Measurements from ENCODE around the gene TNKS2.
A peak's percentile ranks its signal among the peaks of the same experiment; 100 is the strongest.

Gene TNKS2

GRCh38 chr10:91875156-91875555, 76.9 kb downstream of the TNKS2 start:
- Histone ChIP-seq H3K4me3 (ENCODE audit: insufficient read depth in 1 of 2, low read depth in 1 of 2, low read length in 2 of 2) (no peak overlapping the region), H2BK12ac (ENCODE audit: low read length in 2 of 2) (no peak overlapping the region), H3K23ac (ENCODE audit: low read length in 2 of 2) (no peak overlapping the region), H3K4me1 (ENCODE audit: control insufficient read depth, insufficient read depth, low read depth, low read length) (peaks cover 2% of the 10 kb centered on the region), H3K4ac (ENCODE audit: low read depth in 1 of 2, low read length in 2 of 2) (no peak overlapping the region), H2AFZ (ENCODE audit: low read depth, low read length) (no peak overlapping the region), H3K36me3 (ENCODE audit: control insufficient read depth in 1 of 2, insufficient read depth in 2 of 2, low read depth in 1 of 2, low read length in 2 of 2) (no peaks in the 10 kb centered on the region), H2AK5ac (ENCODE audit: low read length, severe bottlenecking) (no peak overlapping the region), H2BK5ac (ENCODE audit: low read depth, low read length, poor library complexity, severe bottlenecking) (no peak overlapping the region), H3K18ac (ENCODE audit: low read depth in 1 of 2, low read length in 2 of 2) (no peak overlapping the region), H3K4me2 (ENCODE audit: low read length, poor library complexity, severe bottlenecking) (no peak overlapping the region), H4K8ac (ENCODE audit: low read length) (no peak overlapping the region), H3K9me3 (ENCODE audit: control insufficient read depth, low read length) (no peaks in the 10 kb centered on the region), H3K27ac (ENCODE audit: low read length, poor library complexity, severe bottlenecking) (no peak overlapping the region), H2BK15ac (ENCODE audit: low read depth, poor library complexity, severe bottlenecking) (no peak overlapping the region), H4K91ac (ENCODE audit: low read length) (no peak overlapping the region), H2BK120ac (ENCODE audit: low read depth, low read length) (no peak overlapping the region), H3K27me3 (ENCODE audit: control insufficient read depth in 1 of 2, insufficient read depth in 1 of 2, low read length in 2 of 2) (no peaks in the 10 kb centered on the region), H3K79me1 (replicated peaks; ENCODE audit: low read length, poor library complexity, severe bottlenecking) (no peaks in the 10 kb centered on the region), H3K14ac (ENCODE audit: low read length in 2 of 2) (no peak overlapping the region), H3K9ac (ENCODE audit: low read length) (no peak overlapping the region)
- no peak for DNase-seq
- WGBS: 92% methylated on average over 2 of the region's 2 CpGs

DNA sequence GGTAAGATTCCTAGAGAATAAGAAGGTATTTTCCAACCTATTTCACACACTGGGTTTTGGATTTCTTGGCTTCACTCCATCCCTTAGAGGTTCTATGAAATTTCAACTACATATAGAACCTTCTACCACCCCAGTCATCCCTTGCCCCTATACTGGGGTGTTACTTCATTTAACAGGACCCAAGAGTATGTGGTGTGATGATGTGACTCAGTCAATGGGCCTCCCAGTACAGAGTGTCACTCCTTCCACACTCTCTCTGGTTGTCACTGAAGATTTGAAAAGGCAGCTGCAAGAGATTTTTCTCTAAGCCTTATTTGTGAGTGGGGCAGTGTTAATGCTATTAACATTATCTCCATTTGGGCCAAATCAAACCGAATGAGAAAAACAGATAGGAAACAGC, 77.6 kb downstream of the TNKS2 start:
- no peak overlapping the region for H4K91ac ChIP-seq (ENCODE audit: low read length)
- H3K27me3 ChIP-seq (ENCODE audit: control insufficient read depth in 1 of 2, insufficient read depth in 1 of 2, low read length in 2 of 2): no peaks in the 10 kb centered on the region
- H3K4me2 ChIP-seq (ENCODE audit: low read length, poor library complexity, severe bottlenecking): no peak overlapping the region
- WGBS: 100% methylated on average over 1 of the region's 1 CpG
- H3K79me1 ChIP-seq (replicated peaks; ENCODE audit: low read length, poor library complexity, severe bottlenecking): no peaks in the 10 kb centered on the region
- H2BK12ac ChIP-seq (ENCODE audit: low read length in 2 of 2): no peak overlapping the region
- no peak overlapping the region for H3K4ac ChIP-seq (ENCODE audit: low read depth in 1 of 2, low read length in 2 of 2)
- no peak overlapping the region for H2AFZ ChIP-seq (ENCODE audit: low read depth, low read length)
- no peak overlapping the region for H2AK5ac ChIP-seq (ENCODE audit: low read length, severe bottlenecking)
- no peak overlapping the region for H3K18ac ChIP-seq (ENCODE audit: low read depth in 1 of 2, low read length in 2 of 2)
- H4K8ac ChIP-seq (ENCODE audit: low read length): no peak overlapping the region
- no peak overlapping the region for H3K4me3 ChIP-seq (ENCODE audit: insufficient read depth in 1 of 2, low read depth in 1 of 2, low read length in 2 of 2)
- H3K4me1 ChIP-seq (ENCODE audit: control insufficient read depth, insufficient read depth, low read depth, low read length): peaks cover 2% of the 10 kb centered on the region
- no peak overlapping the region for H3K27ac ChIP-seq (ENCODE audit: low read length, poor library complexity, severe bottlenecking)
- no peaks in the 10 kb centered on the region for H3K36me3 ChIP-seq (ENCODE audit: control insufficient read depth in 1 of 2, insufficient read depth in 2 of 2, low read depth in 1 of 2, low read length in 2 of 2)
- DNase-seq: no peak
- no peak overlapping the region for H2BK15ac ChIP-seq (ENCODE audit: low read depth, poor library complexity, severe bottlenecking)
- H3K14ac ChIP-seq (ENCODE audit: low read length in 2 of 2): no peak overlapping the region
- no peak overlapping the region for H2BK120ac ChIP-seq (ENCODE audit: low read depth, low read length)
- no peak overlapping the region for H3K23ac ChIP-seq (ENCODE audit: low read length in 2 of 2)
- H2BK5ac ChIP-seq (ENCODE audit: low read depth, low read length, poor library complexity, severe bottlenecking): no peak overlapping the region
- H3K9ac ChIP-seq (ENCODE audit: low read length): no peak overlapping the region
- no peaks in the 10 kb centered on the region for H3K9me3 ChIP-seq (ENCODE audit: control insufficient read depth, low read length)

DNA sequence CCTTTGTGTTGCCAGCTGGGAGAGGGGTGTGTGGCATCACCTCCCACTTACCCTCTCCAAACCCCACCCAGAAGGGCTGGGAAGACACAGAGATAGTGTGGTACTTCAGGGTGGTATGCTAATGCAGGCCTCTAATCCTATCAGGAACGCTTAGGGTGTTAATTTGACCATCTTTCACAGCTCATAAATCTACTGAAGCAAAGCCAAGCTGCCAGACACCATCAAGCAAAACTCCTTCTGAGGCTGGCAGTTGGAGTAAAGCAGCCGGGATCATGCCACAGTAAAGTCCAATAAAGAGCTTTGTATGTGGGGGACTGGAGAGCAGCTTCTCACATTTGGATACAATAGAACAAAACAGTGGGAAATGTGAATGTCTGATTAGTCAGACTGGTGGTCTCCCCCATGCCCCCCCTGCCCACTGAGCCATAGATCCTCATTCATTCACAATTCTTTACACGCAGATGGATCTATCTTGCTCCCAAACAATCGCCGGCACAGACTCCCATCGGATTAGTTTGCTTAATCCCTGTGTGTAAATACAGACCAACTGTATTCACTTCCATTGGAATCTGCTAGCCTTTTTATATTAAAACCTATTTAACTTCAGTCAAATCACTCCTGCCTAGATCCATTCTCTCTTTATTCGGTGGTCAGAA, 81.4 kb downstream of the TNKS2 start:
- Histone ChIP-seq H3K9ac (ENCODE audit: low read length) (no peak overlapping the region), H4K91ac (ENCODE audit: low read length) (no peak overlapping the region), H4K8ac (ENCODE audit: low read length) (no peak overlapping the region), H3K79me1 (replicated peaks; ENCODE audit: low read length, poor library complexity, severe bottlenecking) (no peaks in the 10 kb centered on the region), H3K9me3 (ENCODE audit: control insufficient read depth, low read length) (no peaks in the 10 kb centered on the region), H3K27me3 (ENCODE audit: control insufficient read depth in 1 of 2, insufficient read depth in 1 of 2, low read length in 2 of 2) (no peaks in the 10 kb centered on the region), H2BK15ac (ENCODE audit: low read depth, poor library complexity, severe bottlenecking) (peak overlapping the region; percentile 64), H3K4ac (ENCODE audit: low read depth in 1 of 2, low read length in 2 of 2) (no peak overlapping the region), H2BK12ac (ENCODE audit: low read length in 2 of 2) (peak overlapping the region; percentile 1 to 31), H2AFZ (ENCODE audit: low read depth, low read length) (no peak overlapping the region), H3K14ac (ENCODE audit: low read length in 2 of 2) (no peak overlapping the region), H2BK120ac (ENCODE audit: low read depth, low read length) (no peak overlapping the region), H3K23ac (ENCODE audit: low read length in 2 of 2) (no peak overlapping the region), H3K27ac (ENCODE audit: low read length, poor library complexity, severe bottlenecking) (no peak overlapping the region), H3K4me1 (ENCODE audit: control insufficient read depth, insufficient read depth, low read depth, low read length) (peaks cover 5% of the 10 kb centered on the region), H3K18ac (ENCODE audit: low read depth in 1 of 2, low read length in 2 of 2) (no peak overlapping the region), H3K4me3 (ENCODE audit: insufficient read depth in 1 of 2, low read depth in 1 of 2, low read length in 2 of 2) (no peak overlapping the region), H3K36me3 (ENCODE audit: control insufficient read depth in 1 of 2, insufficient read depth in 2 of 2, low read depth in 1 of 2, low read length in 2 of 2) (no peaks in the 10 kb centered on the region), H3K4me2 (ENCODE audit: low read length, poor library complexity, severe bottlenecking) (no peak overlapping the region), H2AK5ac (ENCODE audit: low read length, severe bottlenecking) (no peak overlapping the region), H2BK5ac (ENCODE audit: low read depth, low read length, poor library complexity, severe bottlenecking) (no peak overlapping the region)
- WGBS: 59% methylated on average over 6 of the region's 7 CpGs
- no peak for DNase-seq

DNA sequence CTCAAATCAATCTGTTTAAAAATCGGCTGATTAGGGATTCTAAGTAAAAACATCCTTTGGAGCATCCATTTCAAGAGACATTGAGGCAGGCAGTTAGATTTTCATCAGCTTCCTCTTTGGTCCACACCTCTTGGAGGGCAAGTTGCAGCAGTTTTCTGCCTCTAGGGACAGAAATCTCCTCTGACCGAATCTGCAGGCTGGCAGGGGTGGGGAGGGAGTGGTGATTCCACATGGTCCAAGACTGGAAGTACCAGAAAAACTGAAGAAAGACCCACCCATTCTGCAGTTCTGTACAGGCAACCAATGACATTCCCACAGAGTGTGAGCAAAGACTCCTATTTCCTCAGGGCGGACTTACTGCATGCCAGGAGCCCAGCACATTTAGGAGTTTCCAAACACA, 82.1 kb downstream of the TNKS2 start:
- H2AK5ac ChIP-seq (ENCODE audit: low read length, severe bottlenecking): no peak overlapping the region
- WGBS: 58% methylated on average over 3 of the region's 3 CpGs
- no peak overlapping the region for H2BK15ac ChIP-seq (ENCODE audit: low read depth, poor library complexity, severe bottlenecking)
- no peaks in the 10 kb centered on the region for H3K9me3 ChIP-seq (ENCODE audit: control insufficient read depth, low read length)
- H2BK5ac ChIP-seq (ENCODE audit: low read depth, low read length, poor library complexity, severe bottlenecking): no peak overlapping the region
- H3K79me1 ChIP-seq (replicated peaks; ENCODE audit: low read length, poor library complexity, severe bottlenecking): no peaks in the 10 kb centered on the region
- no peak overlapping the region for H2AFZ ChIP-seq (ENCODE audit: low read depth, low read length)
- no peak overlapping the region for H3K14ac ChIP-seq (ENCODE audit: low read length in 2 of 2)
- H4K91ac ChIP-seq (ENCODE audit: low read length): no peak overlapping the region
- H4K8ac ChIP-seq (ENCODE audit: low read length): no peak overlapping the region
- no peak overlapping the region for H2BK120ac ChIP-seq (ENCODE audit: low read depth, low read length)
- H3K36me3 ChIP-seq (ENCODE audit: control insufficient read depth in 1 of 2, insufficient read depth in 2 of 2, low read depth in 1 of 2, low read length in 2 of 2): no peaks in the 10 kb centered on the region
- H3K4ac ChIP-seq (ENCODE audit: low read depth in 1 of 2, low read length in 2 of 2): no peak overlapping the region
- peak; percentile 10 for DNase-seq
- H3K27ac ChIP-seq (ENCODE audit: low read length, poor library complexity, severe bottlenecking): no peak overlapping the region
- no peak overlapping the region for H3K4me3 ChIP-seq (ENCODE audit: insufficient read depth in 1 of 2, low read depth in 1 of 2, low read length in 2 of 2)
- H3K4me1 ChIP-seq (ENCODE audit: control insufficient read depth, insufficient read depth, low read depth, low read length): peaks cover 5% of the 10 kb centered on the region
- H3K27me3 ChIP-seq (ENCODE audit: control insufficient read depth in 1 of 2, insufficient read depth in 1 of 2, low read length in 2 of 2): no peaks in the 10 kb centered on the region
- H2BK12ac ChIP-seq (ENCODE audit: low read length in 2 of 2): no peak overlapping the region
- H3K23ac ChIP-seq (ENCODE audit: low read length in 2 of 2): no peak overlapping the region
- H3K4me2 ChIP-seq (ENCODE audit: low read length, poor library complexity, severe bottlenecking): no peak overlapping the region
- no peak overlapping the region for H3K9ac ChIP-seq (ENCODE audit: low read length)
- H3K18ac ChIP-seq (ENCODE audit: low read depth in 1 of 2, low read length in 2 of 2): no peak overlapping the region

Measured in mesenchymal stem cell (in vitro differentiated cells and primary cell).